ENCODE data around the gene CBY3.
"Not testable (repeated sequence)": the region's sequence is repeated elsewhere in the genome, so short reads cannot be mapped to it uniquely, and the experiment has no call there.

Gene CBY3

GRCh38 chr5:179661647-179662046 is 19.2 kb downstream of the CBY3 start:
- DNase-seq: not testable (repeated sequence)

- peak; percentile 52 for DNase-seq
These were observed 22.5 kb downstream of the CBY3 start for GRCh38 chr5:179658179-179658856.

GRCh38 chr5:179657302-179658178 is 23.3 kb downstream of the CBY3 start:
- DNase-seq: not testable (repeated sequence)

- peak; percentile 43 for DNase-seq
These were observed 27.7 kb downstream of the CBY3 start for GRCh38 chr5:179653135-179653534.

- DNase-seq: not testable (repeated sequence)
These were observed 30.6 kb downstream of the CBY3 start for GRCh38 chr5:179650245-179650644.

GRCh38 chr5:179649166-179649703 is 31.6 kb downstream of the CBY3 start:
- DNase-seq: not testable (repeated sequence)

- no peak for DNase-seq
These were observed 32.4 kb downstream of the CBY3 start for GRCh38 chr5:179648410-179648809.

- DNase-seq: not testable (repeated sequence)
These were observed 36.1 kb downstream of the CBY3 start for GRCh38 chr5:179644766-179645165.

GRCh38 chr5:179643141-179643920 is 37.5 kb downstream of the CBY3 start:
- not testable (repeated sequence) for DNase-seq

GRCh38 chr5:179642626-179643025 is 38.2 kb downstream of the CBY3 start:
- not testable (repeated sequence) for DNase-seq

- DNase-seq: not testable (repeated sequence)
These were observed 39.1 kb downstream of the CBY3 start for GRCh38 chr5:179641745-179642144.

GRCh38 chr5:179639296-179639695 is 41.5 kb downstream of the CBY3 start:
- not testable (repeated sequence) for DNase-seq

- not testable (repeated sequence) for DNase-seq
These were observed 46.3 kb downstream of the CBY3 start for GRCh38 chr5:179634370-179635172.

GRCh38 chr5:179633501-179634369 is 47.1 kb downstream of the CBY3 start:
- DNase-seq: not testable (repeated sequence)
